HG03039 (cell line): ENCODE data around the gene PVRIG.
"Not testable (repeated sequence)": the region's sequence is repeated elsewhere in the genome, so short reads cannot be mapped to it uniquely, and the experiment has no call there.

ENCODE experiments used
- ATAC-seq: cut with Tn5 transposase; IDR thresholded peaks from one replicate; pipeline ENCODE4 v1.9.1; 2021; ENCODE audit warnings: mild to moderate bottlenecking, moderate library complexity; ENCODE audit not compliant: unreplicated experiment

The PVRIG gene

GRCh38 chr7:100224891-100225290 is 5.1 kb downstream of the PVRIG start:
- ATAC-seq: not testable (repeated sequence)

GRCh38 chr7:100234660-100235317 is 15.0 kb downstream of the PVRIG start:
- ATAC-seq: not testable (repeated sequence)

GRCh38 chr7:100239975-100240374 is 20.2 kb downstream of the PVRIG start:
- not testable (repeated sequence) for ATAC-seq

GRCh38 chr7:100243385-100243784 is 23.6 kb downstream of the PVRIG start:
- ATAC-seq: not testable (repeated sequence)

- ATAC-seq: not testable (repeated sequence)
Measured at GRCh38 chr7:100244988-100245605, 25.3 kb downstream of the PVRIG start.

GRCh38 chr7:100246121-100246864 is 26.5 kb downstream of the PVRIG start:
- ATAC-seq: not testable (repeated sequence)

GRCh38 chr7:100246865-100247137 is 27.1 kb downstream of the PVRIG start:
- ATAC-seq: not testable (repeated sequence)

GRCh38 chr7:100247152-100247757 is 27.5 kb downstream of the PVRIG start:
- ATAC-seq: no peak

GRCh38 chr7:100248483-100248882 is 28.7 kb downstream of the PVRIG start:
- no peak for ATAC-seq

- no peak for ATAC-seq
Measured at GRCh38 chr7:100257017-100257416, 37.3 kb downstream of the PVRIG start.

- not testable (repeated sequence) for ATAC-seq
Measured at GRCh38 chr7:100259984-100260383, 40.2 kb downstream of the PVRIG start.

- not testable (repeated sequence) for ATAC-seq
Measured at GRCh38 chr7:100262896-100263295, 43.1 kb downstream of the PVRIG start.

- ATAC-seq: not testable (repeated sequence)
Measured at GRCh38 chr7:100264223-100264622, 44.5 kb downstream of the PVRIG start.

GRCh38 chr7:100264669-100265165 is 45.0 kb downstream of the PVRIG start:
- not testable (repeated sequence) for ATAC-seq

GRCh38 chr7:100265851-100266250 is 46.1 kb downstream of the PVRIG start:
- not testable (repeated sequence) for ATAC-seq

GRCh38 chr7:100266576-100267354 is 47.0 kb downstream of the PVRIG start:
- no peak for ATAC-seq

- ATAC-seq: no peak
Measured at GRCh38 chr7:100267648-100268047, 47.9 kb downstream of the PVRIG start.

- not testable (repeated sequence) for ATAC-seq
Measured at GRCh38 chr7:100268882-100269281, 49.1 kb downstream of the PVRIG start.

- ATAC-seq: not testable (repeated sequence)
Measured at GRCh38 chr7:100269306-100270045, 49.7 kb downstream of the PVRIG start.
